A673 (cell line): ENCODE data around the gene ZSWIM8.

Source experiments
- CTCF ChIP-seq: fragments of 300-800, 200-600 bp; sonication (generic); conservative IDR thresholded peaks from 2 replicates; pipeline ENCODE4 v1.5.1; 2017; ENCODE audit warnings: low read depth, mild to moderate bottlenecking, antibody characterized with exemption, low read length, moderate library complexity, mixed read lengths
- EZH2 ChIP-seq: fragments of 200-600 bp; sonication (generic); IDR thresholded peaks from 2 replicates; pipeline ENCODE4 v1.6.1; 2017; ENCODE audit warnings: borderline replicate concordance, low read depth, mild to moderate bottlenecking, mixed read lengths, antibody characterized with exemption, low read length; ENCODE audit not compliant: poor library complexity, severe bottlenecking

- TF ChIP-seq CTCF (no peak), EZH2 (no peak)
Observed at GRCh38 chr10:73782749-73783085, 2.7 kb upstream of the ZSWIM8 start.
